ENCODE data around the gene BCAS3. TPM values are rescaled to one million over a fixed set of nuclear protein-coding genes. Genes with fewer than 3 reads are reported as not detected.

Gene BCAS3
- total RNA-seq, 1 donor from 2014 or later: 15.2 TPM

GRCh38 chr17:61177351-61177750 is 499.7 kb downstream of the BCAS3 start:
- no peak for DNase-seq (ENCODE audit: low read depth)
- TF ChIP-seq CTCF (conservative IDR thresholded peaks at IDR 0.05; ENCODE audit: low read depth, low read length): no peak
- no peak overlapping the region for H3K4me3 ChIP-seq (ENCODE audit: low read depth, low read length)

- no peak for TF ChIP-seq CTCF (conservative IDR thresholded peaks at IDR 0.05; ENCODE audit: low read depth, low read length)
- no peak for DNase-seq (ENCODE audit: low read depth)
- no peak overlapping the region for H3K4me3 ChIP-seq (ENCODE audit: low read depth, low read length)
Observed at GRCh38 chr17:61178284-61178683, 500.6 kb downstream of the BCAS3 start.

- DNase-seq (ENCODE audit: low read depth): no peak
- TF ChIP-seq CTCF (conservative IDR thresholded peaks at IDR 0.05; ENCODE audit: low read depth, low read length): no peak
- no peak overlapping the region for H3K4me3 ChIP-seq (ENCODE audit: low read depth, low read length)
Observed at GRCh38 chr17:61179380-61179806, 501.7 kb downstream of the BCAS3 start.

GRCh38 chr17:61183793-61184192 is 506.1 kb downstream of the BCAS3 start:
- no peak for TF ChIP-seq CTCF (conservative IDR thresholded peaks at IDR 0.05; ENCODE audit: low read depth, low read length)
- DNase-seq (ENCODE audit: low read depth): no peak
- no peak overlapping the region for H3K4me3 ChIP-seq (ENCODE audit: low read depth, low read length)

GRCh38 chr17:61185385-61185784 is 507.7 kb downstream of the BCAS3 start:
- no peak overlapping the region for H3K4me3 ChIP-seq (ENCODE audit: low read depth, low read length)
- no peak for TF ChIP-seq CTCF (conservative IDR thresholded peaks at IDR 0.05; ENCODE audit: low read depth, low read length)
- no peak for DNase-seq (ENCODE audit: low read depth)

- TF ChIP-seq CTCF (conservative IDR thresholded peaks at IDR 0.05; ENCODE audit: low read depth, low read length): no peak
- DNase-seq (ENCODE audit: low read depth): no peak
- H3K4me3 ChIP-seq (ENCODE audit: low read depth, low read length): no peak overlapping the region
Observed at GRCh38 chr17:61187038-61187437, 509.4 kb downstream of the BCAS3 start.

GRCh38 chr17:61188081-61188480 is 510.4 kb downstream of the BCAS3 start:
- no peak for DNase-seq (ENCODE audit: low read depth)
- no peak overlapping the region for H3K4me3 ChIP-seq (ENCODE audit: low read depth, low read length)
- no peak for TF ChIP-seq CTCF (conservative IDR thresholded peaks at IDR 0.05; ENCODE audit: low read depth, low read length)
